ENCODE results near the gene GKN2.

DNA sequence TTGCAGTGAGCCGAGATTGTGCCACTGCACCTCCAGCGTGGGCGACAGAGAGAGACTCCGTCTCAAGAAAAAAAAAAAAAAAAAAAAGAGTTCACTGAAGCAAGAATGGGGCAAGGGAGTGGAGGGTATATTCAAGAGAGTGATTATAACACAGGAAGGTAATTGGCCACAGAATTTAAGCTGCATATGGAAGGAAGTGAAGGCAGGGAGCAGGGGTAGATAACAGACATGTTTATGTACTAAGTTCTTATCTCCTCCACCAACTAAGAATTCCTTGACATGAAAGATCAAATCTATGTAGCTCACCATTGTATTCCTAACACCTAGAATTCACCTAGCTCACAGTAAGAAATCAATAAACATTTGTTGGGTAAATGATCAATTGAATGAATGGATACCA, 37.3 kb downstream of the GKN2 start:
- TF ChIP-seq POLR2AphosphoS5 (IDR thresholded peaks at IDR 0.05; ENCODE audit: borderline replicate concordance, low read depth, low read length) (no peak), EZH2 (IDR thresholded peaks at IDR 0.05) (no peak), FOXP2 (optimal IDR thresholded peaks at IDR 0.05; ENCODE audit: control extremely low read depth, extremely low read length, insufficient read depth) (no peak)

Measured in SK-N-MC (cell line).